Measurements from ENCODE around the gene DEPDC1B.

DNA sequence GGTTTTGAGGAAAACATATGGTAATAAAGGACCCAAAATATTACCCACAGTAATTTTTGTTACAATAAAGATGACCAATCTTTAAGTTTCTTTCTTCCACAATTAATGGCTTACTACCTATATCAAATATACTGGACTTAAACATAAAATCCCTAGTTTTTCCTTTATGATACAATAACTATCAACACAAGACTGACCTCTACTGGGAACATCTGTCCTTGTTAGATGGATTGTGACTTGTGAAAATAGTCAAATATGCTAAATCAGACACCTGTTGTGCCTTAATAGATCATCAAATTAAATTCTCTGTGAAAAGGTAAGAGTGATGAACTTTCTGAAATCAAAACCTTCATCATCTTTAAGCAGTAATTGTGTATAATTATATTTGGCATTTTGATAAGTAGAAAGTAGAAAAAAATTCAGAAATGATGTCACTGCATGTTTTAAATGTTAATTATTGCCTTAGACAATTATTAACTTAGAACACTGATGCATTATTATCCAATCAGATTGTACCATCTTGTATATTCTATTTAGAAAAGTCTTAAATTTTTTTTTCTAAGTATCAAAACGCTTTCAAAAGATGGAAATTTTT, 113.6 kb downstream of the DEPDC1B start:
- TF ChIP-seq, protein P1, sequence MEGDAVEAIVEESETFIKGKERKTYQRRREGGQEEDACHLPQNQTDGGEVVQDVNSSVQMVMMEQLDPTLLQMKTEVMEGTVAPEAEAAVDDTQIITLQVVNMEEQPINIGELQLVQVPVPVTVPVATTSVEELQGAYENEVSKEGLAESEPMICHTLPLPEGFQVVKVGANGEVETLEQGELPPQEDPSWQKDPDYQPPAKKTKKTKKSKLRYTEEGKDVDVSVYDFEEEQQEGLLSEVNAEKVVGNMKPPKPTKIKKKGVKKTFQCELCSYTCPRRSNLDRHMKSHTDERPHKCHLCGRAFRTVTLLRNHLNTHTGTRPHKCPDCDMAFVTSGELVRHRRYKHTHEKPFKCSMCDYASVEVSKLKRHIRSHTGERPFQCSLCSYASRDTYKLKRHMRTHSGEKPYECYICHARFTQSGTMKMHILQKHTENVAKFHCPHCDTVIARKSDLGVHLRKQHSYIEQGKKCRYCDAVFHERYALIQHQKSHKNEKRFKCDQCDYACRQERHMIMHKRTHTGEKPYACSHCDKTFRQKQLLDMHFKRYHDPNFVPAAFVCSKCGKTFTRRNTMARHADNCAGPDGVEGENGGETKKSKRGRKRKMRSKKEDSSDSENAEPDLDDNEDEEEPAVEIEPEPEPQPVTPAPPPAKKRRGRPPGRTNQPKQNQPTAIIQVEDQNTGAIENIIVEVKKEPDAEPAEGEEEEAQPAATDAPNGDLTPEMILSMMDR (IDR thresholded peaks at IDR 0.05) = peak; percentile 36 to 59 (median 38)
- TF ChIP-seq POLR2AphosphoS5 (IDR thresholded peaks at IDR 0.05) (no peak), POLR2A (IDR thresholded peaks at IDR 0.05) (no peak), EP300 (IDR thresholded peaks at IDR 0.05) (no peak)
